GM12878 (cell line): ENCODE data around the gene MUSTN1. TPM values are rescaled to one million over a fixed set of nuclear protein-coding genes. Genes with fewer than 3 reads are reported as not detected.
A peak's percentile ranks its signal among the peaks of the same experiment; 100 is the strongest.

Source experiments
- ATAC-seq: fragments of 200-7000 bp; cut with Tn5 transposase; 3 replicates; pipeline ENCODE4 v1.9.1; 2020; ENCODE audit warnings: mild to moderate bottlenecking, moderate library complexity
- BruUV-seq: library from RNA; stranded (reverse); fragments of 400-500 nt; replicated peaks from 2 replicates; lab custom pipeline; 2021; lab: Mats Ljungman, UMichigan
- CTCF ChIA-PET: fragments of 300-600 bp; sonication (Branson Sonifier 250); formaldehyde crosslinking; extraction: SDS; loops from one replicate; lab custom pipeline; 2021; ENCODE audit warnings: inconsistent platforms; lab: Yijun Ruan, JAX
- POLR2A ChIA-PET: fragments of 350-600 bp; formaldehyde crosslinking; extraction: SDS; loops from one replicate; lab custom pipeline; 2021; ENCODE audit warnings: inconsistent platforms; lab: Charles Lee
- RAD21 ChIA-PET: fragments of 300-600 bp; sonication (Branson Sonifier 250); formaldehyde crosslinking; loops from one replicate; lab custom pipeline; 2023; ENCODE audit warnings: antibody characterized with exemption; ENCODE audit not compliant: unreplicated experiment; lab: Charles Lee
- SMC1A ChIA-PET: fragments of 300-600 bp; sonication (Branson Sonifier 250); formaldehyde crosslinking; loops from one replicate; lab custom pipeline; 2023; ENCODE audit not compliant: unreplicated experiment, uncharacterized antibody; lab: Charles Lee
- DNase-seq: peaks from one replicate; pipeline ENCODE4 v3.0.0-alpha.2; 2011; ENCODE audit warnings: low read depth, low spot score
- FAIRE-seq: peaks from 3 replicates; lab custom pipeline; 2011; peaks lifted over from hg19 to GRCh38; lab: Jason Lieb, UNC
- H2AFZ ChIP-seq: 2 replicates; pipeline ENCODE4 v1.6.0; 2011; ENCODE audit warnings: low read depth, low read length, control low read depth; ENCODE audit not compliant: control insufficient read depth
- H3K27ac ChIP-seq: 2 replicates; pipeline ENCODE4 v1.5.1; 2011; ENCODE audit warnings: control low read depth; ENCODE audit not compliant: control insufficient read depth, insufficient read depth
- H3K27me3 ChIP-seq, 2 experiments: replicated peaks in 1 of 2; 2 replicates each; pipeline versions ENCODE4 v1.6.0 to v1.6.1; 2011; ENCODE audit warnings: low read length in 1 of 2; ENCODE audit not compliant: control insufficient read depth in 2 of 2, insufficient read depth in 2 of 2
- H3K36me3 ChIP-seq, 2 experiments: 2 replicates each; pipeline ENCODE4 v1.5.1; 2011; ENCODE audit warnings: low read length in 1 of 2; ENCODE audit not compliant: control insufficient read depth in 2 of 2, insufficient read depth in 2 of 2
- H3K4me1 ChIP-seq: 2 replicates; pipeline ENCODE4 v1.6.1; 2011; ENCODE audit warnings: mild to moderate bottlenecking, low read length, moderate library complexity, mixed read lengths; ENCODE audit not compliant: control insufficient read depth, insufficient read depth
- H3K4me2 ChIP-seq: 2 replicates; pipeline ENCODE4 v1.6.0; 2011; ENCODE audit warnings: control low read depth; ENCODE audit not compliant: control insufficient read depth, insufficient read depth
- H3K4me3 ChIP-seq: fragments of 200-600 bp; sonication (generic); 2 replicates; pipeline ENCODE4 v1.5.1; 2016
- H3K79me2 ChIP-seq: 2 replicates; pipeline ENCODE4 v1.6.0; 2011; ENCODE audit warnings: low read length; ENCODE audit not compliant: control insufficient read depth, insufficient read depth
- H3K9ac ChIP-seq: 2 replicates; pipeline ENCODE4 v1.8.0; 2011; ENCODE audit warnings: low read length, control low read depth, mixed read lengths; ENCODE audit not compliant: control insufficient read depth, insufficient read depth
- H3K9me3 ChIP-seq: replicated peaks from 3 replicates; pipeline ENCODE4 v1.5.1; 2011; ENCODE audit warnings: mild to moderate bottlenecking, low read length; ENCODE audit not compliant: control insufficient read depth, insufficient read depth
- H4K20me1 ChIP-seq: 2 replicates; pipeline ENCODE4 v1.6.0; 2011; ENCODE audit not compliant: control insufficient read depth, insufficient read depth
- RAD21 ChIP-seq: IDR thresholded peaks from 2 replicates; pipeline ENCODE4 v1.6.1; 2011; ENCODE audit warnings: mild to moderate bottlenecking, low read depth, low read length, moderate library complexity; ENCODE audit not compliant: insufficient read depth
- WGBS: methylation state at CpG from one replicate; pipeline ENCODE4 v1.1.6; 2016; ENCODE audit warnings: low lambda C conversion rate; ENCODE audit not compliant: insufficient replicate concordance, insufficient coverage; ENCODE audit errors: missing lambda C conversion rate; 5-methylcytosine and 5-hydroxymethylcytosine counted together
- in situ Hi-C: fragments of 300-500 bp; cut with MboI; formaldehyde crosslinking; loops from 9 replicates; pipeline ENCODE4 v1.14.3; 2018; ENCODE audit warnings: mixed read lengths
- intact Hi-C: fragments of 100-400 bp; cut with micrococcal nuclease; formaldehyde crosslinking; loops from one replicate; pipeline ENCODE4 v1.14.2; 2022; ENCODE audit not compliant: unreplicated experiment
- polyA plus RNA-seq, 11 experiments: library from polyadenylated mRNA; depleted of rRNA in 4 of 11; unstranded in 6 of 11; stranded (reverse) in 5 of 11; fragments of >200 nt; fragmentation: Nextera tagmentation in 4 of 11; fragmentation: Illumina TruSeq in 1 of 11; extraction: Ambion mirVana in 4 of 11; extraction: Trizol in 1 of 11; gene quantifications; 1 replicate in 1 of 11; 2 replicates in 10 of 11; pipeline versions ENCODE4 v1.2.1 to v1.2.3, GENCODE V29; 2011 to 2016; ENCODE audit warnings: inconsistent platforms in 2 of 11, missing spikeins in 2 of 11, low read depth in 1 of 11
- total RNA-seq, 4 experiments: library from RNA; depleted of rRNA in 3 of 4; stranded (reverse); fragments of >200 nt in 3 of 4; fragmentation: Illumina TruSeq in 1 of 4; extraction: Trizol in 1 of 4; gene quantifications; 2 replicates each; pipeline versions ENCODE4 v1.2.1 to v1.2.3, GENCODE V29; 2013 to 2021
- TF ChIP-seq, protein P1 (sequence below): fragments of 450-650 bp; IDR thresholded peaks from 2 replicates; pipeline ENCODE4 v1.6.1; 2017; ENCODE audit warnings: mild to moderate bottlenecking, moderate library complexity
- TF ChIP-seq, protein P2 (sequence below), 3 experiments: IDR thresholded peaks in 2 of 3; conservative IDR thresholded peaks in 1 of 3; 2 replicates each; pipeline ENCODE4 v1.5.1; 2011; ENCODE audit warnings: low read depth in 3 of 3, low read length in 3 of 3, mild to moderate bottlenecking in 3 of 3, control low read depth in 2 of 3, moderate library complexity in 2 of 3, inconsistent platforms in 1 of 3, mixed read lengths in 1 of 3; ENCODE audit not compliant: control insufficient read depth in 2 of 3, insufficient read depth in 1 of 3; ENCODE audit errors: extremely low read depth in 1 of 3

The MUSTN1 gene
- total and polyA plus RNA-seq, 10 of the 15 experiments (the other 5 are each of a cell fraction or from before 2014, with no cell fraction given), result 0.35 to 4.5 (median 1.2) TPM; not detected in 2

DNA sequence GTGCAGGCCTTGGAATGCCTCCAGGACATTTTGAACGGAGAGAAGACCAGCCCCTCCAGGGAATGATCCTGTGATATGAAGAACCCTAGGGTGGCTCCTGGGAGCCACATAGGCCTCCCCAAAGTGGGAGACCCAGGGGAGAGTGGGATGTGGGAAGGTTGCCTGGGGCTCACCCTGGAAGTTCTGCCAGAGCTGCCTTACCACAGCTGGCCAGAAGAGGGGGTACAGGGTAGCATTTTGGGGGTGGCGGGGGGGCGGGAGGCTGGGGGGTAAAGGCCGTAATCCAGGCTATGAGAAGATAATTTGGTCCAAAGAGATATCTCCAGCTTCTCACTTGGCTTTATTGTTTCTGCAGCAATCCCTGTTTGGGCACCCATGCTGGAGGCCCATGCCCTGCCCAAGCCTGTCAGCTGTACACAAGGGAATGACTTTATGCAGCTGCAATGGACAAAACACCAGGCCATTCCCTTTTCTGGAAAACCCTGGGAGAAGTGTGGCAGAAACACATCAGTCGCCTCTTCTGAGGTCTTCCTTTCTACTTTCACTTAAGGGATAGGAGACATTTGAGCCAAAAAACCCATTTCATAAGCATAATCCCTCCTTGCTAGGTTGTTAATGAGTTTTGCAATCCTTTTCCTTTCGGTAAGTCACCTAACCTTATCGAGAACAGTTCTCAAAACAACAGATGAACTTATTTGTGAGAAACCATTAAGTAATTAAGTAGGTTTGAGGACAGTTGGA lies 11.0 kb upstream of the MUSTN1 start:
- FAIRE-seq, result peak; percentile 47
- peak; percentile 74 for ATAC-seq
- RAD21 ChIA-PET, result interaction anchor here (0.6 to 1.4 kb wide), 6 partner anchors 48 to 458 kb away, joined by 3 to 4 read pairs (median 4); partner anchors contain the start of gene STIMATE
- H3K4me1 ChIP-seq, result peaks cover 8% of the 10 kb centered on the region
- no peaks in the 10 kb centered on the region for H3K27me3 ChIP-seq
- SMC1A ChIA-PET, result interaction anchor here (0.6 to 1.8 kb wide), 9 partner anchors 9 to 228 kb away, joined by 3 to 6 read pairs (median 4); no protein-coding TSS in a partner anchor
- H3K79me2 ChIP-seq, result no peaks in the 10 kb centered on the region
- peaks cover 8 to 13% of the 10 kb centered on the region in 2 experiments for H3K36me3 ChIP-seq
- no peaks in the 10 kb centered on the region for H4K20me1 ChIP-seq
- 0 out of 2 replicates have a peak, but pooled peaks have one; percentile 15 for TF ChIP-seq RAD21
- TF ChIP-seq, protein P1, sequence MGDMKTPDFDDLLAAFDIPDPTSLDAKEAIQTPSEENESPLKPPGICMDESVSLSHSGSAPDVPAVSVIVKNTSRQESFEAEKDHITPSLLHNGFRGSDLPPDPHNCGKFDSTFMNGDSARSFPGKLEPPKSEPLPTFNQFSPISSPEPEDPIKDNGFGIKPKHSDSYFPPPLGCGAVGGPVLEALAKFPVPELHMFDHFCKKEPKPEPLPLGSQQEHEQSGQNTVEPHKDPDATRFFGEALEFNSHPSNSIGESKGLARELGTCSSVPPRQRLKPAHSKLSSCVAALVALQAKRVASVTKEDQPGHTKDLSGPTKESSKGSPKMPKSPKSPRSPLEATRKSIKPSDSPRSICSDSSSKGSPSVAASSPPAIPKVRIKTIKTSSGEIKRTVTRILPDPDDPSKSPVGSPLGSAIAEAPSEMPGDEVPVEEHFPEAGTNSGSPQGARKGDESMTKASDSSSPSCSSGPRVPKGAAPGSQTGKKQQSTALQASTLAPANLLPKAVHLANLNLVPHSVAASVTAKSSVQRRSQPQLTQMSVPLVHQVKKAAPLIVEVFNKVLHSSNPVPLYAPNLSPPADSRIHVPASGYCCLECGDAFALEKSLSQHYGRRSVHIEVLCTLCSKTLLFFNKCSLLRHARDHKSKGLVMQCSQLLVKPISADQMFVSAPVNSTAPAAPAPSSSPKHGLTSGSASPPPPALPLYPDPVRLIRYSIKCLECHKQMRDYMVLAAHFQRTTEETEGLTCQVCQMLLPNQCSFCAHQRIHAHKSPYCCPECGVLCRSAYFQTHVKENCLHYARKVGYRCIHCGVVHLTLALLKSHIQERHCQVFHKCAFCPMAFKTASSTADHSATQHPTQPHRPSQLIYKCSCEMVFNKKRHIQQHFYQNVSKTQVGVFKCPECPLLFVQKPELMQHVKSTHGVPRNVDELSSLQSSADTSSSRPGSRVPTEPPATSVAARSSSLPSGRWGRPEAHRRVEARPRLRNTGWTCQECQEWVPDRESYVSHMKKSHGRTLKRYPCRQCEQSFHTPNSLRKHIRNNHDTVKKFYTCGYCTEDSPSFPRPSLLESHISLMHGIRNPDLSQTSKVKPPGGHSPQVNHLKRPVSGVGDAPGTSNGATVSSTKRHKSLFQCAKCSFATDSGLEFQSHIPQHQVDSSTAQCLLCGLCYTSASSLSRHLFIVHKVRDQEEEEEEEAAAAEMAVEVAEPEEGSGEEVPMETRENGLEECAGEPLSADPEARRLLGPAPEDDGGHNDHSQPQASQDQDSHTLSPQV, result no peak
- TF ChIP-seq, protein P2, sequence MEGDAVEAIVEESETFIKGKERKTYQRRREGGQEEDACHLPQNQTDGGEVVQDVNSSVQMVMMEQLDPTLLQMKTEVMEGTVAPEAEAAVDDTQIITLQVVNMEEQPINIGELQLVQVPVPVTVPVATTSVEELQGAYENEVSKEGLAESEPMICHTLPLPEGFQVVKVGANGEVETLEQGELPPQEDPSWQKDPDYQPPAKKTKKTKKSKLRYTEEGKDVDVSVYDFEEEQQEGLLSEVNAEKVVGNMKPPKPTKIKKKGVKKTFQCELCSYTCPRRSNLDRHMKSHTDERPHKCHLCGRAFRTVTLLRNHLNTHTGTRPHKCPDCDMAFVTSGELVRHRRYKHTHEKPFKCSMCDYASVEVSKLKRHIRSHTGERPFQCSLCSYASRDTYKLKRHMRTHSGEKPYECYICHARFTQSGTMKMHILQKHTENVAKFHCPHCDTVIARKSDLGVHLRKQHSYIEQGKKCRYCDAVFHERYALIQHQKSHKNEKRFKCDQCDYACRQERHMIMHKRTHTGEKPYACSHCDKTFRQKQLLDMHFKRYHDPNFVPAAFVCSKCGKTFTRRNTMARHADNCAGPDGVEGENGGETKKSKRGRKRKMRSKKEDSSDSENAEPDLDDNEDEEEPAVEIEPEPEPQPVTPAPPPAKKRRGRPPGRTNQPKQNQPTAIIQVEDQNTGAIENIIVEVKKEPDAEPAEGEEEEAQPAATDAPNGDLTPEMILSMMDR (IDR thresholded peaks at IDR 0.05 in 2 of 3, conservative IDR thresholded peaks at IDR 0.05 in 1 of 3; ENCODE audit: control insufficient read depth in 2 of 3, extremely low read depth in 1 of 3, insufficient read depth in 1 of 3, low read depth in 3 of 3, low read length in 3 of 3), result peak; percentile 24 to 62 (median 43); a peak in 5 of 6 replicates
- CTCF ChIA-PET, result interaction anchor here (0.6 to 3.7 kb wide), 15 partner anchors 8 to 228 kb away, joined by 3 to 27 read pairs (median 5); no protein-coding TSS in a partner anchor
- WGBS, result 66% methylated on average over 5 of the region's 7 CpGs
- no peaks in the 10 kb centered on the region for H3K9me3 ChIP-seq
- DNase-seq, result no peak
- POLR2A ChIA-PET, result interaction anchor here (0.7 kb wide), 1 partner anchor 76 kb away, joined by 3 read pairs; no protein-coding TSS in a partner anchor
- in situ Hi-C loops, result loop anchor here (10.0 kb wide), 1 partner anchor 229 kb away; no protein-coding TSS in a partner anchor
- no peak overlapping the region for H3K9ac ChIP-seq
- no peak overlapping the region for H3K4me3 ChIP-seq
- no peak overlapping the region for H3K27ac ChIP-seq
- intact Hi-C loops, result no loop called here
- BruUV-seq, result no TSS peak
- peak overlapping the region; percentile 7; the same call in 1 of the 2 replicates for H2AFZ ChIP-seq
- H3K4me2 ChIP-seq, result no peak overlapping the region
